Iris pigment epithelial cell (primary cell): ENCODE results near the gene RNF115.
"Not testable (repeated sequence)": the region's sequence is repeated elsewhere in the genome, so short reads cannot be mapped to it uniquely, and the experiment has no call there.

Experiments used
- DNase-seq: peaks from one replicate; pipeline ENCODE4 v3.0.0-alpha.2; 2011; ENCODE audit warnings: low read depth

Gene RNF115

DNA sequence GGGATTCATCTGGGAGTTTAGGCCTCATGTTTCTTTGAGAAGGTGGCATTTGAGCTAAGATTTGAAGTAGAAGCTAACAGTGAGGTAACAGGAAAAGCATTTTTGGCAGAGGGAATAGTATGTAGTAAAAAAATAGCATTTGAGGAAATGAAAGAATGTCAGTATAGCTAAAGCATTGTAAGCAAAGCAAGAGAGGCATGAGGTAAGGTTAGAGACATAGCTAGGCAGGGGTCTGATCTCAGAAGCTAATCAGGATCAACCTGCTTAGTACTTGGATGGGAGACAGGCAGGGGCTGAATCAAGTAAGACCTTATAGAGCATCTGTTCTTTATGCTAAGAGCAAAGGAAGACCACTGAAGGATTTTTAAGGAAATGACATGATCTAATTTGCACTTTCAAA lies 4.1 kb upstream of the RNF115 start:
- no peak for DNase-seq

DNA sequence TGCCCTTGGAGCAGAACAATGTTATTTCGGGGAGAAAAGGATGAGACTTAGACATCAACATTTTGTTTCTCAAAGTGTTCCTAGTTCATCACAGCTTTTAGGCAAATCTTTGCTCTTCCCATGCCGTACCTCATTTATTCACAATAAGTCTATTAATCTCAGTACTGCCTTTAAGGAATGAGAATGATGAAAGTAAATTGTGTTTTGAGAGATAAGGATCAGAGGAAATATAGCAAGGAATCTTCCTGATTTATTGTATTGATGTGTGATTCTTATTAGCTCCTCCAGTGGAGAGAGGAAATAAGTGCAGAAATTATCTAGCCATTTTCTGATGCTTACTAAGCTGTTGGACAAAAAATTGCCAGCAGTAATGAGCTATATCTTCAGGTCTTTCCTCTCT lies 2.1 kb upstream of the RNF115 start:
- no peak for DNase-seq

DNA sequence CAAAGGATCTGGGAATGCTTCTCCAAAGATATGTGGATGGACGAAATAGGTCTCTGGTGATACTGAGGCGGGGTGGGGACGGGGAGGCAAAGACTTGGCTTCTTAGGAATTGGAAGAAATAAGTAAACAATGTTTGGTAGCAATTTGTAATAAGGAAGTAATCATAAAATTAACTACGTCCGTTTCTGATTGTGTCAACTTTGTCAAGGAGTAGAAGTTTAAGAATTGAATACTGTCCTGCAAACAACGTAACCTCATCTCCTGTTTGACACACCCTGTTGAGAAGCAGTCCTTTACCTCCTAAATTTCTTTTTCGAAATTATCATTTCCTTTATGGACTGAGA lies 576 bp upstream of the RNF115 start:
- no peak for DNase-seq

DNA sequence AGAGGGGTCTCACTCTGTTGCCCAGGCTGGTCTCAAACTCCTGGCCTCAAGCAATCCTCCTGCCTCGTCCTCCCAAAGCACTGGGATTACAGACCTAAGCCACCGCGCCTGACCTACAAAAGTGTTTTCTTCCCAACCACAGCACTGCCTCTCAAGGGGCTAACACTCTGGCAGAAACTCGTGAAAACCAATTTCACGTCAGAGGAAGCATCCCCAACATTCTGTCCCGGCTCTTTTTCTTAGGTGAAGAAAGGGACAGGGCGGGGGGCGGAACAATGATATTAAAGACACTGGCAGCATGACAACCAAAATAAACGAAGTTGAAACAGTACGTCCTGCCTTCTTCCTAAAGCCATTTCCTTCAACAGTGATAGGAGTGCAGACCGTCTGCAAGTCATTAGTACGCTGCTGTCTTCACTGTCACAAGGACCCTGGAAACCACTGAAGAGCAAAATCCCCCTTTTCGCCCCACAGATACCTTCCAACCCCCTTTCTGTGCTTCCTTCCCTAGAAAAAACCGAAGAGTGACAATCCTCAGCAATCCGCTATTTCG lies 1.0 kb downstream of the RNF115 start:
- not testable (repeated sequence) for DNase-seq

DNA sequence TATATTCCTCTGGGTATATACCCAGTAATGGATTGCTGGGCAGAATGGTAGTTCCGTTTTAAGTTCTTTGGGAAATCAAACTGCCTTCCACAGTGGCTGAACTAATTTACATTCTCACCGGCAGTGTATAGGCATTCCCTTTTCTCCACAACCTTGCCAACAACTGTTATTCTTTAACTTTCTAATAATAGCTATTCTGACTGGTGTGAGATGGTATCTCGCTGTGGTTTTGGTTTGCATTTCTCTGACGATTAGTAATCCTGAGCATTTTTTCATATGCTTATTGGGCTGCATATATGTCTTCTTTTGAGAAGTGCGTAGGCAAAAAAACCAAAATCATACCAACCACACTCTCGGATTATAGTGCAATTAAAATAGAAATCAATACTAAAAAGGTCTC lies 5.8 kb downstream of the RNF115 start:
- DNase-seq = peak; percentile 66

DNA sequence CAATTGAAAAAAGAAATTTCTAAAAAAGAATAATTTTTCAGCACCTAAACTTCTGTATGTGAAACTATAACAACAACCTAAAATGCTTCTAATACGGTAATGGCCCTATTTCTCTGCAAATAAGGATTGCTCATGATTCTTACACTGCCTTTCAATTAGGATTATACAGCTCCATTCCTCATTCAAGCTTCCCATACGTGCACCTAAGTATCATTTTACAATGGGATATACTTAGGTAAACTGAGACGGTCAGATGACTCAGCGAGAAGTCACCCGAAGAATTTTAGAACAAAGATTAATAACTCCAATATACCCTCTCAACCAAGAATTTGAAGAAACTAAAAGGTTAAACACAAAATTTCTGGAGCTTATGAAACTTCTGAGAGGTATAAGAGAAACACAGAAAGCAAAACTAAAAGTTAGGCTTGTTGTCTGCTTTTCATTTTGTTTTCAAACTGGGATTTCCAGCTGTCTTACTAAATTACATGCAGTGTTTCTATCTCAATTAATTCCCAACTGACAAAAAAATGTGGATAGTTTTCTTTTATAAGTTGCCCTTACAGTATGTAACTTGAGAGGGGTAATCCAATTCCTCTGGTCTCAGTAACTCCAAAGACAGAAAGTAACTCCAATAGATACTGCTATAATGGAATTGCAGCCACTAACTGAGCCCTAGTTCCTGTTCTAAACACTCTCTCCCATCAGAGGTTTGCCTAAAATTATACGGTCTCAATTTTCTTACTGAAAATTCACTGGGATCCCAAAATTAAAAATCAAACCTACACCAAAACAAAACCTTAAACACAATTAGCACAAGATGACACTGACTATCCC lies 10.7 kb downstream of the RNF115 start:
- DNase-seq = not testable (repeated sequence)

DNA sequence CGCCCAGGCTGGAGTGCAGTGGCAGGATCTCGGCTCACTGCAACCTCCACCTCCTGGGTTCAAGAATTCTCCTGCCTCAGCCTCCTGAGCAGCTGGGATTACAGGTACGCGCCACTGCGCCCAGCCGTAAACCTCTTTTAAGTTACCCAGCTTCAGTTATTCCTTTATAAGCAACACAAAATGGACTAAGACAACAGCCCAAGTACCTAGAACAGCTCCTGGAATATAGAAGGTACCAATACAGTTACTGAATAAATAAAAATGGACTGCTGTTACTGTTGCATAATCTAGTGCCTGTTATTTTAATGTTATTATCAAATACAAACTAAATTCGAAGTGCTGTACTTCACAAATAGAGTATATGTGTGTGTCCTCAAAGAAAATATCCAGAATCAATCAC lies 17.1 kb downstream of the RNF115 start:
- no peak for DNase-seq

DNA sequence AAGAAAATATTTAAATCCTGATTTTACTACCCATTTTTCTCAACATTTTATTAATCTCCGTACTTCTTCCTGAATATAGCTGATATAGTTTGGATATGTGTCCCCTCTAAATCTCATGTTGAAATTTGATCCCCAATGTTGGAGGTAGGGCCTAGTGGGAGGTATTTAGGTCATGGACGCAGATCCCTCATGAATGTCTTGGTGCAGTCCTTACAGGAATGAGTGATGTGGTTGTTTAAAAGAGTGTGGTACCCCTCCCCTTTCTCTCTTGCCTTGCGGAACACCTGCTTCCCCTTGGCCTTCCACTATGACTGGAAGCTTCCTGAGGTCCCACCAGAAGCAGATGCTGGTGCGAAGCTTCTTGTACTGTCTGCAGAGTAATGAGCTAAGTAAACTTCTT lies 17.5 kb downstream of the RNF115 start:
- DNase-seq = no peak

DNA sequence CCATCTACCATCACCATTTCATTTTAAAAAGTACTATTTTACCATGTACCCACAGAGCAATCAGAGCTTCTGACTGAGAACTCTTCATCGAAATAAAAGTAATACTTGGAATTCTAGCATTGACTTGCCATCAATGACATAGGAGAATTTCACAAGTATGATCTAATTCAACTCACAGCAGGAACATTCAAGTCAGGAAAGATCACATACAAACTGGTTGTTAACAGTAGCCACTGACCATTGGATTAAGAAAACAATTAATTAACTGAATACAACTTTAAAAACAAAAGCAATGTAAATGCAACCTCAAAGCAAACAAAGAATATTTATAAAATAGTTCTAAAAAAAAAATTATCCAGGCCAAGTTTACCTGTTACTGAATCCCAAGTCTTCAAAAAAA lies 18.8 kb downstream of the RNF115 start:
- peak; percentile 59 for DNase-seq

DNA sequence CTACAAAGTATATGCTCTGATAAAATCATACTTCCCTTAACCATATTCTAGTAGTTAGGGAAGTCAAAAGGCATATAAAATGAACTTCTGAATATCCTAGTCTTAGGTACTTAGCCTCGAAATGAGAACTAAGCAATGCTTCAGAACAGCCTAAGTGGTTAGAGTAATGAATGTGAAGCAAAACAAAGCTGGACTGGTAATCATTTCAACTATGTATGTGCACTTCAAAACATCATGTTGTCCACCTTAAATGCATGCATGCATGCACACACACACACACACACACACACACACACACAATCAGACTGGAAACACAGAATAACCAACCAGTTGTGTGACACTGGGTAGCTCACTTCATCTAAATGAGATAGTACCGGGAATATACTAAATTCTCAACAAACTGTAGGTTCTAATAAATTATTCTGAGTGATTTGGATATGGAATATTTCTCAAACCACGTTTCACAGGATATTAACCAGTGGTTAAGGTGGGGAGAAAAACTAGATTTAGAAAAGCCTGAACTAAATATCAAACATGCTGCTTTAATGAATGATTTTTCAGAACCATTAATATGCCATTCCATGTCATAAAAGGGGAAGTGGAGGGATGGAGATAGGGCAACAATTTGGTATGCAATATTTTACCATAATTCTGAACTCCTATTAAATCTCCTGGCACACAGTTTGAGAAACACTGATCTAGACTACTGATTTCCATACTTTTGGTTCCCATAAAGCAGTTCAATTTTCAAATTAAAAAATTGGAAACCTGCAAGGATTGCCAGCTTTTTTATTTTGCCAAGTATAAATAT lies 19.5 kb downstream of the RNF115 start:
- DNase-seq = peak; percentile 27

DNA sequence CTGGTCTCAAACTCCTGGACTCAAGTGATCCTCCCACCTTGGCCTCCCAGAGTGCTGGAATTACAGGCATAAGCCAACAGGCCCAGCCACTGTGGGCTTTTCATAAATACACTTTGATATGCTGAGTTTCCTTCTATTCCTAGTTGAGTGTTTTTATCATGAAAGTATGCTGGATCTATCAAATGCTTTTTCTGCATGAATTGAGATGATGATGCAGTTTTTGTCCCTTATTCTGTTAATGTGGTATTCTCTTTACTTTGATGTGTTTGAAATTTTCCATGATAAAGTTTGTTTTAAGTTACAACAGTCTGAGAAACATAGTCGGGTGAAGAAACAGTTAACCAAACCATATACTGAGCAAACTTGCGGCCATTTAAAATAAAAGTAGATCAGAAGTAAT lies 24.1 kb downstream of the RNF115 start:
- no peak for DNase-seq

DNA sequence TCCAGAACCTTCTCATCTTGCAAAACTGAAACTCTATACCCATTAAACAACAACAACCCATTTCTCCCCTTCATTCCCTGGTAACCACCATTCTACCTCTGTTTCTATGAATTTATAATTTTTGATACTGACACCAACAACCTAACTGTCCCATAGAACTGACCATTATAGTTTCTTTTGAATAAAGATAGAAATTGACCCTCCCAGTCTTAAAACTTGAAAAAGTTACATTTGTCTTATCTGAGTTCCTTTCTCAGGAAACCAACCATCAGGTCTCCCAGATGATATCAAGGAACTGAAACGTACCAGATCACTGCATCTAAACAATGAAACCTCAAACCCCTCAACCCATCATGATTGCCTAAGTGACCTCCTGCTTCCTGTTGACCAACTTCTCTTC lies 27.1 kb downstream of the RNF115 start:
- no peak for DNase-seq

DNA sequence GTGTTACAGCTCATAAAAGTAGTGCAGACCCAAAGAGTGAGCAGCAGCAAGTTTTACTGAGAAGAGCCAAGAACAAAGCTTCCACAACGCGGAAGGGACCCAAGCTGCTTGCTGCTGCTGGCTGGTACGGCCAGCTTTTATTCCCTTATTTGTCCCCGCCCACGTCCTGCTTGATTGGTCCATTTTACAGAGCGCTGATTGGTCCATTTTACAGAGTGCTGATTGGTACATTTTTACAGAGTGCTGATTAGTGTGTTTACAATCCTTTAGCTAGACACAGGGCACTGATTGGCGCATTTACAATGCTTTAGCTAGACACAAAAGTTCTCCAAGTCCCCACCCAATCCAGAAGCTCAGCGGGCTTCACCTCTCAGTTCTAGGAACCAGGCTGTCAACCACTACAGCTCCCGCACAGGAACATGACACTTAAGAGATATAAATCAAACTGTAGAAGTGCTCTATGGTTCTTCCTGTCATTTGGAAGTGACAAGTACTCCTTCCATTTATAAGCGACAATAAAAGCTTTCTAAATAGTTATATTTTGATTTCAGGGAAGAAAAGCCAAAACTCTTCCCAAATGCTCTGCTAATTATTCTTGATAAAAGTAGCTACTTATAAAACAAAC lies 28.5 kb downstream of the RNF115 start:
- no peak for DNase-seq

DNA sequence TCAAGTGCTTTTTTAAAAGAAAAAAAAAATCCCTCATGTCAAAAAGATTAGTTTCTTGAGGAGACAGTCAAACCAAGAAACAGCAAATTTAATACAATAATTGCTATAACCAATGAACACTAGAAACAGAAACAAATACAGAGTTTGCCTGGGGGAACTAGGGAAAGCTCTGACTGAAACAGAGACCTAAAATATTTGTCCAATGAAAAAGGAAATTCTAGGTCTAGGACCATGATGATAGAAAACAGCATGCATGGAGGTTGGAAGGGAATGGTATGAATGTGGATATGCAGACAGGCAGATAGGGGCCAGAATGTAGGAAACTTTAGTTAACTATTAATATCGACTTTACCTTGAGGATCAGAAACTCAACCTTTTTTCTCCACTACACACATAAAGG lies 31.4 kb downstream of the RNF115 start:
- no peak for DNase-seq

DNA sequence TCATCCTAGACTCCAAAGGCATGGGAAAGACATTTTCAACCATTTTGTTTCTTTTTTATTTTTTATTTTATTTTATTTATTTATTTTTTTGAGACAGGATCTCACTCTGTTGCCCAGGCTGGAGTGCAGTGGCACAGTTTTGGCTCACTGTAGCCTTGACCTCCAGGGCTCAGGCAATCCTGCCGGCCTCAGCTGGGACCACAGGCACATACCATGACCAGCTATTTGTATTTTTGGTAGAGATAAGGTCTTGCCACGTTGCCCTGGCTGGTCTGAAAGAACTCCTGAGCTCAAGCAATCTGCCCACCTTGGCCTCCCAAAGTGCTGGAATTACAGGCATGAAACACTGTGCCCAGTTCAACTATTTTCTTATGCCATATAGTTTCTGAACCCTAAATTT lies 32.0 kb downstream of the RNF115 start:
- not testable (repeated sequence) for DNase-seq

DNA sequence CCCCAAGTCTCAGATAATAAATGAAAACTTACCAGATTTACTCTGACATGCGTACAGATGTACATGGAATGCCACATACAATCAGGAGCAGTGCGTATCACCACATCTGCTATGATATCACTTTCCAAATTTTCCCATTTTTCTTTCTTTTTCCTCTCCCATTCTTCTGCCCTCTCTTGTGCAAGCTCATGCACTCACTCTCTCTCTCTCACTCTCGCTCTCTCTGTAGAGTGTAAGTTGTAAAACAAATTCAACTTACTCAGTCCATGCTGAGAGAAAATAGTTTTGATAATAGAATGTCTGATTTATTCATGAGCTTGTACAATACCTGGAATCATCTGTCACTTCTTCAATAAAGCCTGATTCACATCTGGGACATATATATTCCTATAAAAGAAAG lies 35.3 kb downstream of the RNF115 start:
- no peak for DNase-seq

DNA sequence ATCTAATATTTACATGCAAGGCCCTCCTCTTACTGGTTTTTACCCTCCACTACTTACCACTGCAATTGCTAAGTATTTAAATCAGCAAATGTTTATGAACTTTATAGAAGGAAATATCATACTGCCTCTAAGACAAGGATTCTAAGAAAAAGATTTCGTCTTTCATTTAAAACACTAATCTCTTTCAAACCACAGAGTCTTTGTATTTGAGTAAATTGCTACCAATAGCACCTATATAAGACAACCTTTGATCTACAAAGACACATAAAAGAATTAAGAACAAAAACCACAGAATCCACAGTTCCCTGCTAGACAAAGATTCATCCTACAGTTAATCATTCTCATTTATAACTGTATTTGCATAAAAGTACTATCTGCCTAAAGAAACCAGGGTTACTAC lies 37.6 kb downstream of the RNF115 start:
- DNase-seq = no peak

DNA sequence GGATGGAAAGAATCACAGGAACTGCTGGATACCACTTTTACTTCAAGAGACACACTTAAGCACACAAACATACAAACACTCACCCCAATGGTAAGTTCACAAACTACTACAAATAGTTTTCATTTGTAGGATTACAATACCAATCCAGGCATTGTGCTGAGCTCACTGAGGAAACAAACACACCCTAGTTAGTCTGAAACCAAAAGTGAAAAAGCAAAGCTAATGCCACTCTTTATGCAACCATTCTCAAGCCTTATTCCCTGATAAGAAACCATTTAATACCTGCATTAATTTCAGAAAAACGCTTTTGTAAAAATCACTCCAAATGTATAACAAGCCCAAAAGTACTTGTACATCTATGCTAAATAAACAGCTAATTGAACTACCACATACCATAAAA lies 38.3 kb downstream of the RNF115 start:
- DNase-seq = peak; percentile 58

DNA sequence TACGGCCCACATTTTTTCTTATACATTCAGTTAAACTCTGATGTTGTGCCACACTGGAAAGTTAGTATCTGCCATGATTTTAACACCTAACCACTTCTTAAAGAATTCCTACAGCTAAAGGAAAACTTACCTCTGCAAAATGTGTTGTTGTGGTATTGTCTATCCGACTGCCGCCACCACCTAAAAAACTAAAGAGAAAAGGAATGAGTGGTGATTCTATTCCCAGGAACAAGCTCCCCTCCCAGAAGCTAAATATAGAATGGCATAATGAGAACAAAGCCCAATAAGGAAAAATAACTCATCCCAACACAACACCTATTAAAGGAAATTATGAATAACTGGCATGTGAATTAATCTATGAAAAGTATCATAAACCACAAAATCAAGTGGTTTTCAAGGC lies 39.5 kb downstream of the RNF115 start:
- no peak for DNase-seq

DNA sequence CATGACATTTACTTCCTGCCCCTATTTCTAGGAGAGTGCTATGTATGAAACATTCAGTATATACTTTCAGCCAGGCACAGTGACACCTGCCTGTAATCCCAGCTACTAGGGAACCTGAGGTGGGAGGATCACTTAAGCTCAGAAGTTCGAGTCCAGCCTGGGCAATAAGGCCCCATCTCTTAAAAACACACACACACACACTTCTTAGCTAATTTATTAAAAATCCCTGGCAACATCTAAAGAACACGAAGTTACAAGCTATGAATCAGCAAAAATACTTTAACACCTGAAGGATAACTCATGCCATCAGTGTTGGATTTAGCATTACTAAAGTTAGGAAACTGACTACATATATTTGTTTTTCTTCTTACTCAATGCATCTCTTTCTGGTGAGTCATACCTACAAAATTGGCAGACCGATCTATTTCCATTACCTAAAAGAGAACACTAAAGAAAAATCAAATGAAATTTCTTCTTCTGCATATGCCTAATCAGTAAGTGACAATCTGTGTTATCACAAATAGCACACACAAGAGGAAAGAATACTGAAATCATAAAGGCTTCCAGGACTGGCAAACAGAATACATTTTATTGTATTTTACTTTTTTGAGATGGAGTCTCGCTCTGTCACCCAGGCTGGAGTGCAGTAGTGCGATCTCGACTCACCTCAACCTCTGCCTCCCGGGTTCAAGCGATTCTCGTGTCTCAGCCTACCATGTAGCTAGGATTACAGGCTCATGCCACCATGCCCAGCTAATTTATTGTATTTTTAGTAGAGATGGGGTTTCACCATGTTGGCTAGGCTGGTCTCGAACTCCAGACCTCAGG lies 41.4 kb downstream of the RNF115 start:
- DNase-seq = peak; percentile 95

DNA sequence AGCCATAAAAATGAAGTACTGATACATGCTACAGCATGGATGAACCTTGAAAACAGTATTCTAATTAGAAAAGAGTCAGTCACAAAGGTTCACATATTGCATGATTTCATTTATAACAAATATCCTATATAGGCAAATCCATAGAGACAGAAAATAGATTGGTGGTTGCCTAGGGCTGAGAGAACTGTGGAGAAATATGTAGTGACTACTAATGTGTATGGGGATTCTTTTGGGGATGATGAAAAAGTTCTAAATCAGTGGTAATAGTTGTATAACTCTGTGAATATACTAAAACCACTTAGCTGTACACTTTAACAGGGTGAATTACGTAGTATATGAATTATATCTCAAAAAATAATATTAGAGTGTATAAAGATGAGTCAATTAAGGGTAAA lies 45.8 kb downstream of the RNF115 start:
- DNase-seq = no peak
